HG02798 (cell line): ENCODE results near the gene TRIO.

Experiments used
- ATAC-seq: cut with Tn5 transposase; IDR thresholded peaks from one replicate; pipeline ENCODE4 v1.9.1; 2021; ENCODE audit warnings: mild to moderate bottlenecking; ENCODE audit not compliant: unreplicated experiment, poor library complexity

The TRIO gene

GRCh38 chr5:14164164-14165163 lies 21.3 kb downstream of the TRIO start:
- no peak for ATAC-seq

- no peak for ATAC-seq
Measured at GRCh38 chr5:14165375-14166106, 22.4 kb downstream of the TRIO start.

GRCh38 chr5:14166437-14166836 lies 23.3 kb downstream of the TRIO start:
- ATAC-seq, result no peak

- ATAC-seq, result peak; percentile 35
Measured at GRCh38 chr5:14167211-14167845, 24.2 kb downstream of the TRIO start.

GRCh38 chr5:14168144-14168792 lies 25.1 kb downstream of the TRIO start:
- peak; percentile 41 for ATAC-seq

GRCh38 chr5:14168793-14169262 lies 25.7 kb downstream of the TRIO start:
- ATAC-seq, result no peak

GRCh38 chr5:14171046-14171445 lies 27.9 kb downstream of the TRIO start:
- ATAC-seq, result no peak

- ATAC-seq, result no peak
Measured at GRCh38 chr5:14171621-14172020, 28.5 kb downstream of the TRIO start.

- peak; percentile 51 for ATAC-seq
Measured at GRCh38 chr5:14172149-14172795, 29.1 kb downstream of the TRIO start.

- no peak for ATAC-seq
Measured at GRCh38 chr5:14173377-14174229, 30.5 kb downstream of the TRIO start.

- peak; percentile 45 for ATAC-seq
Measured at GRCh38 chr5:14174230-14174636, 31.1 kb downstream of the TRIO start.

- ATAC-seq, result no peak
Measured at GRCh38 chr5:14175381-14175780, 32.2 kb downstream of the TRIO start.

- no peak for ATAC-seq
Measured at GRCh38 chr5:14176888-14177287, 33.7 kb downstream of the TRIO start.

GRCh38 chr5:14177634-14178033 lies 34.5 kb downstream of the TRIO start:
- ATAC-seq, result no peak

- ATAC-seq, result no peak
Measured at GRCh38 chr5:14178091-14178490, 34.9 kb downstream of the TRIO start.

- ATAC-seq, result no peak
Measured at GRCh38 chr5:14178671-14179211, 35.6 kb downstream of the TRIO start.

- no peak for ATAC-seq
Measured at GRCh38 chr5:14179446-14179845, 36.3 kb downstream of the TRIO start.

GRCh38 chr5:14180437-14180836 lies 37.3 kb downstream of the TRIO start:
- ATAC-seq, result no peak
